SK-N-SH treated with all-trans-retinoic acid at 6 μM for 48 hours (cell line): ENCODE results near the gene TTC7B.

Experiments used
- ATAC-seq: fragments of 200-7000 bp; cut with Tn5 transposase; 3 replicates; pipeline ENCODE4 v1.9.1; 2020; ENCODE audit warnings: mild to moderate bottlenecking, moderate library complexity
- ARNTL ChIP-seq: fragments of 450-650 bp; formaldehyde crosslinking; IDR thresholded peaks from 2 replicates; pipeline ENCODE4 v1.5.0; 2020; ENCODE audit warnings: low read depth, mild to moderate bottlenecking, moderate library complexity, borderline replicate concordance
- BACH2 ChIP-seq: fragments of 250-450 bp; sonication (Bioruptor Pico); IDR thresholded peaks from 2 replicates; pipeline ENCODE4 v1.9.0; 2021; ENCODE audit warnings: mild to moderate bottlenecking, borderline replicate concordance
- CREB5 ChIP-seq: fragments of 250-450 bp; sonication (Bioruptor Pico); IDR thresholded peaks from 2 replicates; pipeline ENCODE4 v1.5.1; 2020; ENCODE audit warnings: low read depth, mild to moderate bottlenecking, moderate library complexity
- CSDC2 ChIP-seq: fragments of 250-450 bp; sonication (Bioruptor Pico); IDR thresholded peaks from 2 replicates; pipeline ENCODE4 v1.5.0; 2020; ENCODE audit warnings: mild to moderate bottlenecking, moderate library complexity
- CSRNP3 ChIP-seq: fragments of 250-450 bp; sonication (Bioruptor Pico); IDR thresholded peaks from 2 replicates; pipeline ENCODE4 v1.5.1; 2021; ENCODE audit warnings: mild to moderate bottlenecking, moderate library complexity
- GLIS3 ChIP-seq: fragments of 250-450 bp; sonication (Bioruptor Pico); IDR thresholded peaks from 2 replicates; pipeline ENCODE4 v1.5.0; 2020; ENCODE audit warnings: mild to moderate bottlenecking, moderate library complexity
- ISL1 ChIP-seq: fragments of 250-450 bp; sonication (Bioruptor Pico); IDR thresholded peaks from 2 replicates; pipeline ENCODE4 v2.1.2; 2022; ENCODE audit warnings: mild to moderate bottlenecking, moderate library complexity
- OSR1 ChIP-seq: fragments of 250-450 bp; sonication (Bioruptor Pico); IDR thresholded peaks from 2 replicates; pipeline ENCODE4 v1.8.0; 2022; ENCODE audit warnings: moderate library complexity, mild to moderate bottlenecking, inconsistent platforms
- PATZ1 ChIP-seq: fragments of 250-450 bp; sonication (Bioruptor Pico); IDR thresholded peaks from 2 replicates; pipeline ENCODE4 v1.8.0; 2020; ENCODE audit warnings: mild to moderate bottlenecking, moderate library complexity, borderline replicate concordance
- POU6F1 ChIP-seq: fragments of 250-450 bp; sonication (Bioruptor Pico); IDR thresholded peaks from 2 replicates; pipeline ENCODE4 v1.8.0; 2021; ENCODE audit warnings: low read depth, mild to moderate bottlenecking, moderate library complexity, borderline replicate concordance
- PPARA ChIP-seq: fragments of 250-450 bp; sonication (Bioruptor Pico); IDR thresholded peaks from 2 replicates; pipeline ENCODE4 v1.5.0; 2020; ENCODE audit warnings: mild to moderate bottlenecking, borderline replicate concordance
- SNAI2 ChIP-seq: fragments of 250-450 bp; sonication (Bioruptor Pico); IDR thresholded peaks from 2 replicates; pipeline ENCODE4 v1.5.0; 2020; ENCODE audit warnings: mild to moderate bottlenecking, moderate library complexity
- TCF4 ChIP-seq: fragments of 250-450 bp; sonication (Bioruptor Pico); IDR thresholded peaks from 2 replicates; pipeline ENCODE4 v1.8.0; 2021; ENCODE audit warnings: mild to moderate bottlenecking, moderate library complexity, borderline replicate concordance
- TOX ChIP-seq: fragments of 250-450 bp; sonication (Bioruptor Pico); IDR thresholded peaks from 2 replicates; pipeline ENCODE4 v1.8.0; 2021; ENCODE audit warnings: mild to moderate bottlenecking, moderate library complexity, borderline replicate concordance
- TSHZ2 ChIP-seq: fragments of 250-450 bp; sonication (Bioruptor Pico); IDR thresholded peaks from 2 replicates; pipeline ENCODE4 v1.5.0; 2020; ENCODE audit warnings: mild to moderate bottlenecking, moderate library complexity
- ZC3H10 ChIP-seq: fragments of 250-450 bp; sonication (Bioruptor Pico); IDR thresholded peaks from 2 replicates; pipeline ENCODE4 v1.5.1; 2021; ENCODE audit warnings: mild to moderate bottlenecking, moderate library complexity
- ZFP3 ChIP-seq: fragments of 250-450 bp; sonication (Bioruptor Pico); IDR thresholded peaks from 2 replicates; pipeline ENCODE4 v1.5.0; 2020; ENCODE audit warnings: mild to moderate bottlenecking, moderate library complexity
- ZNF565 ChIP-seq: fragments of 450-650 bp; formaldehyde crosslinking; conservative IDR thresholded peaks from 2 replicates; pipeline ENCODE4 v1.5.0; 2020; ENCODE audit warnings: low read depth, mild to moderate bottlenecking, moderate library complexity
- ZNF70 ChIP-seq: fragments of 450-650 bp; formaldehyde crosslinking; IDR thresholded peaks from 2 replicates; pipeline ENCODE4 v1.5.0; 2020; ENCODE audit warnings: mild to moderate bottlenecking, moderate library complexity
- ZNF8 ChIP-seq: fragments of 450-650 bp; formaldehyde crosslinking; IDR thresholded peaks from 2 replicates; pipeline ENCODE4 v1.5.0; 2020; ENCODE audit warnings: mild to moderate bottlenecking, moderate library complexity

The TTC7B gene

DNA sequence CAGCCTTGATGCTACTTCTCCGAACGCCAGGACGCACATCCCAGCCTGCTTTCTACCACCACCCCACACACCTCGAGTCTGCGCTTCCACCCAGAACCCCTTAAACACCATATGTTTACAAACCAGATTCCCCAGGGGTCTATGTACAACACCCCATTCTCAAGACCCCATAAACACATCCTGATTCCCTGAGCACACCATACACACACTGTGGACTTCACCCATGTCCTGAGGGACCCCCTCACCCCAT lies 733 bp downstream of the TTC7B start:
- peak; percentile 7; the same call in 2 of the 3 replicates for ATAC-seq
- TF ChIP-seq ARNTL (CRISPR knock-in tag) (no peak), ISL1 (no peak), PATZ1 (no peak), TCF4 (no peak), ZNF8 (CRISPR knock-in tag) (no peak), TSHZ2 (no peak), ZNF70 (CRISPR knock-in tag) (no peak), TOX (no peak), GLIS3 (no peak), PPARA (CRISPR knock-in tag) (no peak), SNAI2 (CRISPR knock-in tag) (no peak), ZNF565 (CRISPR knock-in tag) (no peak), BACH2 (CRISPR knock-in tag) (no peak), OSR1 (CRISPR knock-in tag) (no peak), CSRNP3 (CRISPR knock-in tag) (no peak), CSDC2 (CRISPR knock-in tag) (no peak), CREB5 (CRISPR knock-in tag) (no peak), ZFP3 (CRISPR knock-in tag) (no peak), POU6F1 (CRISPR knock-in tag) (no peak), ZC3H10 (CRISPR knock-in tag) (no peak)

DNA sequence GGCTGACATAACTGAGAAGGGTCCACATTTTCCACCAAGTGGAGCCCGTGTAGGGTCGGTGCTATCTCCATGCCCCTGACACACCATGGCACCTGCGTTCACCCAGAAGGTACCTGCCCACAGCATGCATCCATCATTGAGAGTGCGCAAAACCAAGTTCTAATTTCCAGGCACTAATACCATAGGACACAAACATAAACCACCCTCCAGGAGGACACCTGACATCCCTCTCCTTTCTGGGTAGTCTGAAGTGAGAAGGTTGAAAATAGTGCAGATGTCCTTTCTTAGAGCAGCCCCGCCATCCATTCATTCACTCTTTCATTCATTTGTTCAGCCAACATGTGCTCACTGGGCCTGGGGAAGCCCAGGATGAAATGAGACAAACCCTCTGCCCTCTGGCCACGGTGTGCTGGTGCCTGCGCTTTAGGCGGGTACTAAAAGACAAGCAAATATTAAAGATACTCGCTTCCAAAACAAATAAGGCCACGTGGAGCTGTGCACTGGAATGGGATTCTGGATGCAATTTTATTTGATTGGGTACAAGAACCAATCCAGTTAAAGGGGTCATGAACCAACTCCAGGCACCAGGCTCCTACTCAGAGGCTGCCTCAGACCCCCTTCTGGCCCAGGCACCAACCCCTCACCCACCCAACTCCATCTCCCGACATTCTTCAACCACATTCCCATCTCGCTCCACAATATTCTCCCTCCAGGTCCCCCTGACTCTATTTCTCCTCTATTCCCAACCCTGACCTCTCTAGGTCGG lies 1.2 kb downstream of the TTC7B start:
- ATAC-seq = no peak
- TF ChIP-seq BACH2 (CRISPR knock-in tag) (no peak), TSHZ2 (no peak), ARNTL (CRISPR knock-in tag) (no peak), TOX (no peak), TCF4 (no peak), OSR1 (CRISPR knock-in tag) (no peak), ISL1 (no peak), ZNF8 (CRISPR knock-in tag) (no peak)
